ENCODE data around the gene LIMS1. TPM values are rescaled to one million over a fixed set of nuclear protein-coding genes. Genes with fewer than 3 reads are reported as not detected.
A peak's percentile ranks its signal among the peaks of the same experiment; 100 is the strongest.

LIMS1 gene
- total and polyA plus RNA-seq, 2 of the 13 experiments (the other 11 are each of a cell fraction or from before 2014, with no cell fraction given), result 38.3 to 49.6 TPM

DNA sequence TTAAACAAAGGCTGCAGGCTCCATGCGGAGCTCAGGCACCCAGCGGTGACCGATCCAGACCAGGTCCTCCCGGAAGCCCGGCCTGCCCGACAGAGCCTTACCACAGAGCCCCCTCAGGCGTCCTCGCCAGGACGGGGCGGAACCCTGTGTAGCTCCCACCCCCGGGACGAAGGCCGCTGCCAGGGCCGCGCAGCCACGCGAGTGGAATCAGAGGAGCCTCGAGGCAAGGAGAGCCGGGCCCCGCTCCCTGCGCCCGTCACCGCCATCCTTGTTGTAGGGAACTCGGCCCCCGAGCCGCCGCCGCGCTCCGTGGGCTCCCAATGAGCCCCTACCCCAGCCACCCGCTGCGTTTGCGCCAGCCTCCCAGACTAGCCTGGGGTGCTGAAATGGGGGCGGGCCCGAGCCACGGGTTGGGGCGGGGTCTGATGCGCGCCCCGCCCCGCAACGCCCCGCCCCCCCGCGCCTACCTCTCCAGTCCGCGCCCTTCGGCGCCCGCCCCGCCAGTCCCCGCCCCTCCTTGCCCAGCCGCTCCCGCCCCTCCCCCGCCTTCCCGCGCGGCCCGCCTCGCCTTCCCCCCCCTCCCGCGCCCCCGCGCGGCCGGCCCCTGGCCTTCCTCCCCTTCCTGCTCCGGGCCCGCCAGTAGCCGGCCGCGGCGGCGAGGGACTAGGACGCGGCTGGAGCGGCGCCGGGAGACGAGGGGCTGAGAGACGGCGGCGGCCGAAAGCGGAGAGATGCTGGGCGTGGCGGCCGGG, at the start of gene LIMS1 (continued):
- TF ChIP-seq PITX1 (CRISPR knock-in tag; IDR thresholded peaks at IDR 0.05) (peak; percentile 80), NFATC3 (CRISPR knock-in tag; IDR thresholded peaks at IDR 0.05) (no peak; the same call in 1 of the 2 replicates), RCOR2 (CRISPR knock-in tag; IDR thresholded peaks at IDR 0.05) (no peak; the same call in 1 of the 2 replicates), ZMYM4 (CRISPR knock-in tag; IDR thresholded peaks at IDR 0.05) (peak; percentile 82), ZNF256 (CRISPR knock-in tag; conservative IDR thresholded peaks at IDR 0.05) (peak; percentile 34; the same call in 1 of the 2 replicates), ZNF7 (CRISPR knock-in tag; IDR thresholded peaks at IDR 0.05) (peak; percentile 25; the same call in 1 of the 2 replicates), ZNF510 (CRISPR knock-in tag; IDR thresholded peaks at IDR 0.05; ENCODE audit: low read depth) (no peak), ZNF501 (CRISPR knock-in tag; IDR thresholded peaks at IDR 0.05) (peak; percentile 98), HDAC2 (CRISPR knock-in tag; IDR thresholded peaks at IDR 0.05) (peak; percentile 11; the same call in 1 of the 2 replicates), ESRRA (CRISPR knock-in tag; IDR thresholded peaks at IDR 0.05; ENCODE audit: low read depth) (peak; percentile 33; the same call in 1 of the 2 replicates), HIVEP1 (CRISPR knock-in tag; IDR thresholded peaks at IDR 0.05) (peak; percentile 84)
- TF ChIP-seq, protein P1, sequence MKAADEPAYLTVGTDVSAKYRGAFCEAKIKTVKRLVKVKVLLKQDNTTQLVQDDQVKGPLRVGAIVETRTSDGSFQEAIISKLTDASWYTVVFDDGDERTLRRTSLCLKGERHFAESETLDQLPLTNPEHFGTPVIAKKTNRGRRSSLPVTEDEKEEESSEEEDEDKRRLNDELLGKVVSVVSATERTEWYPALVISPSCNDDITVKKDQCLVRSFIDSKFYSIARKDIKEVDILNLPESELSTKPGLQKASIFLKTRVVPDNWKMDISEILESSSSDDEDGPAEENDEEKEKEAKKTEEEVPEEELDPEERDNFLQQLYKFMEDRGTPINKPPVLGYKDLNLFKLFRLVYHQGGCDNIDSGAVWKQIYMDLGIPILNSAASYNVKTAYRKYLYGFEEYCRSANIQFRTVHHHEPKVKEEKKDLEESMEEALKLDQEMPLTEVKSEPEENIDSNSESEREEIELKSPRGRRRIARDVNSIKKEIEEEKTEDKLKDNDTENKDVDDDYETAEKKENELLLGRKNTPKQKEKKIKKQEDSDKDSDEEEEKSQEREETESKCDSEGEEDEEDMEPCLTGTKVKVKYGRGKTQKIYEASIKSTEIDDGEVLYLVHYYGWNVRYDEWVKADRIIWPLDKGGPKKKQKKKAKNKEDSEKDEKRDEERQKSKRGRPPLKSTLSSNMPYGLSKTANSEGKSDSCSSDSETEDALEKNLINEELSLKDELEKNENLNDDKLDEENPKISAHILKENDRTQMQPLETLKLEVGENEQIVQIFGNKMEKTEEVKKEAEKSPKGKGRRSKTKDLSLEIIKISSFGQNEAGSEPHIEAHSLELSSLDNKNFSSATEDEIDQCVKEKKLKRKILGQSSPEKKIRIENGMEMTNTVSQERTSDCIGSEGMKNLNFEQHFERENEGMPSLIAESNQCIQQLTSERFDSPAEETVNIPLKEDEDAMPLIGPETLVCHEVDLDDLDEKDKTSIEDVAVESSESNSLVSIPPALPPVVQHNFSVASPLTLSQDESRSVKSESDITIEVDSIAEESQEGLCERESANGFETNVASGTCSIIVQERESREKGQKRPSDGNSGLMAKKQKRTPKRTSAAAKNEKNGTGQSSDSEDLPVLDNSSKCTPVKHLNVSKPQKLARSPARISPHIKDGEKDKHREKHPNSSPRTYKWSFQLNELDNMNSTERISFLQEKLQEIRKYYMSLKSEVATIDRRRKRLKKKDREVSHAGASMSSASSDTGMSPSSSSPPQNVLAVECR (CRISPR knock-in tag; IDR thresholded peaks at IDR 0.05; ENCODE audit: borderline replicate concordance), result peak; percentile 93
- TF ChIP-seq, protein P2, sequence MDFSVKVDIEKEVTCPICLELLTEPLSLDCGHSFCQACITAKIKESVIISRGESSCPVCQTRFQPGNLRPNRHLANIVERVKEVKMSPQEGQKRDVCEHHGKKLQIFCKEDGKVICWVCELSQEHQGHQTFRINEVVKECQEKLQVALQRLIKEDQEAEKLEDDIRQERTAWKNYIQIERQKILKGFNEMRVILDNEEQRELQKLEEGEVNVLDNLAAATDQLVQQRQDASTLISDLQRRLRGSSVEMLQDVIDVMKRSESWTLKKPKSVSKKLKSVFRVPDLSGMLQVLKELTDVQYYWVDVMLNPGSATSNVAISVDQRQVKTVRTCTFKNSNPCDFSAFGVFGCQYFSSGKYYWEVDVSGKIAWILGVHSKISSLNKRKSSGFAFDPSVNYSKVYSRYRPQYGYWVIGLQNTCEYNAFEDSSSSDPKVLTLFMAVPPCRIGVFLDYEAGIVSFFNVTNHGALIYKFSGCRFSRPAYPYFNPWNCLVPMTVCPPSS (IDR thresholded peaks at IDR 0.05), result no peak
- TF ChIP-seq, protein P3, sequence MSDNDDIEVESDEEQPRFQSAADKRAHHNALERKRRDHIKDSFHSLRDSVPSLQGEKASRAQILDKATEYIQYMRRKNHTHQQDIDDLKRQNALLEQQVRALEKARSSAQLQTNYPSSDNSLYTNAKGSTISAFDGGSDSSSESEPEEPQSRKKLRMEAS (IDR thresholded peaks at IDR 0.05), result peak; percentile 78
- TF ChIP-seq, protein P4, sequence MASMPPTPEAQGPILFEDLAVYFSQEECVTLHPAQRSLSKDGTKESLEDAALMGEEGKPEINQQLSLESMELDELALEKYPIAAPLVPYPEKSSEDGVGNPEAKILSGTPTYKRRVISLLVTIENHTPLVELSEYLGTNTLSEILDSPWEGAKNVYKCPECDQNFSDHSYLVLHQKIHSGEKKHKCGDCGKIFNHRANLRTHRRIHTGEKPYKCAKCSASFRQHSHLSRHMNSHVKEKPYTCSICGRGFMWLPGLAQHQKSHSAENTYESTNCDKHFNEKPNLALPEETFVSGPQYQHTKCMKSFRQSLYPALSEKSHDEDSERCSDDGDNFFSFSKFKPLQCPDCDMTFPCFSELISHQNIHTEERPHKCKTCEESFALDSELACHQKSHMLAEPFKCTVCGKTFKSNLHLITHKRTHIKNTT (CRISPR knock-in tag; IDR thresholded peaks at IDR 0.05), result no peak
- TF ChIP-seq, protein P5, sequence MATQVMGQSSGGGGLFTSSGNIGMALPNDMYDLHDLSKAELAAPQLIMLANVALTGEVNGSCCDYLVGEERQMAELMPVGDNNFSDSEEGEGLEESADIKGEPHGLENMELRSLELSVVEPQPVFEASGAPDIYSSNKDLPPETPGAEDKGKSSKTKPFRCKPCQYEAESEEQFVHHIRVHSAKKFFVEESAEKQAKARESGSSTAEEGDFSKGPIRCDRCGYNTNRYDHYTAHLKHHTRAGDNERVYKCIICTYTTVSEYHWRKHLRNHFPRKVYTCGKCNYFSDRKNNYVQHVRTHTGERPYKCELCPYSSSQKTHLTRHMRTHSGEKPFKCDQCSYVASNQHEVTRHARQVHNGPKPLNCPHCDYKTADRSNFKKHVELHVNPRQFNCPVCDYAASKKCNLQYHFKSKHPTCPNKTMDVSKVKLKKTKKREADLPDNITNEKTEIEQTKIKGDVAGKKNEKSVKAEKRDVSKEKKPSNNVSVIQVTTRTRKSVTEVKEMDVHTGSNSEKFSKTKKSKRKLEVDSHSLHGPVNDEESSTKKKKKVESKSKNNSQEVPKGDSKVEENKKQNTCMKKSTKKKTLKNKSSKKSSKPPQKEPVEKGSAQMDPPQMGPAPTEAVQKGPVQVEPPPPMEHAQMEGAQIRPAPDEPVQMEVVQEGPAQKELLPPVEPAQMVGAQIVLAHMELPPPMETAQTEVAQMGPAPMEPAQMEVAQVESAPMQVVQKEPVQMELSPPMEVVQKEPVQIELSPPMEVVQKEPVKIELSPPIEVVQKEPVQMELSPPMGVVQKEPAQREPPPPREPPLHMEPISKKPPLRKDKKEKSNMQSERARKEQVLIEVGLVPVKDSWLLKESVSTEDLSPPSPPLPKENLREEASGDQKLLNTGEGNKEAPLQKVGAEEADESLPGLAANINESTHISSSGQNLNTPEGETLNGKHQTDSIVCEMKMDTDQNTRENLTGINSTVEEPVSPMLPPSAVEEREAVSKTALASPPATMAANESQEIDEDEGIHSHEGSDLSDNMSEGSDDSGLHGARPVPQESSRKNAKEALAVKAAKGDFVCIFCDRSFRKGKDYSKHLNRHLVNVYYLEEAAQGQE (IDR thresholded peaks at IDR 0.05; ENCODE audit: borderline replicate concordance in 1 of 2, low read depth in 1 of 2, low read length in 2 of 2), result peak in 1 of 2 experiments; percentile 72; a peak in 1 of 4 replicates
